ENCODE results near the gene GNAT2. TPM values are rescaled to one million over a fixed set of nuclear protein-coding genes. Genes with fewer than 3 reads are reported as not detected.

The GNAT2 gene
- total RNA-seq, 1 experiment from 2014 or later, result not detected

- Histone ChIP-seq H3K36me3 (ENCODE audit: control insufficient read depth, insufficient read depth, low read length) (no peaks in the 10 kb centered on the region), H3K9me3 (no peaks in the 10 kb centered on the region), H3K4me3 (ENCODE audit: low read depth, low read length) (no peak overlapping the region), H3K27me3 (replicated peaks; ENCODE audit: control insufficient read depth, insufficient read depth, low read length) (no peaks in the 10 kb centered on the region), H3K4me1 (no peaks in the 10 kb centered on the region)
- peaks cover 49% of the 10 kb centered on the region for H3K36me3 Mint-ChIP-seq (ENCODE audit: insufficient read depth, unreplicated experiment)
- H3K27ac Mint-ChIP-seq (ENCODE audit: unreplicated experiment), result no peak overlapping the region
- ChIA-PET POLR2A (no interaction called here), CTCF (no interaction called here)
- intact Hi-C loops (cut with micrococcal nuclease; ENCODE audit: unreplicated experiment), result no loop called here
- DNase-seq, result no peak
- no peaks in the 10 kb centered on the region for H3K9me3 Mint-ChIP-seq (ENCODE audit: unreplicated experiment)
- no peak overlapping the region for H3K4me3 Mint-ChIP-seq (ENCODE audit: unreplicated experiment)
- no peak for TF ChIP-seq CTCF (IDR thresholded peaks at IDR 0.05; ENCODE audit: insufficient read depth in 1 of 2, low read depth in 1 of 2, low read length in 1 of 2, severe bottlenecking in 1 of 2, unreplicated experiment in 1 of 2)
- H3K27me3 Mint-ChIP-seq (ENCODE audit: insufficient read depth, unreplicated experiment), result no peaks in the 10 kb centered on the region
- peaks cover 10% of the 10 kb centered on the region for H3K4me1 Mint-ChIP-seq (ENCODE audit: low read depth, unreplicated experiment)
- BruUV-seq (replicated peaks), result TSS peak; percentile 35
These were observed 26.5 kb downstream of the GNAT2 start for GRCh38 chr1:109592916-109593315.

GRCh38 chr1:109589679-109590078 is 29.7 kb downstream of the GNAT2 start:
- H3K27me3 Mint-ChIP-seq (ENCODE audit: insufficient read depth, unreplicated experiment), result no peaks in the 10 kb centered on the region
- peaks cover 10% of the 10 kb centered on the region for H3K4me1 Mint-ChIP-seq (ENCODE audit: low read depth, unreplicated experiment)
- H3K4me3 ChIP-seq (ENCODE audit: low read depth, low read length), result no peak overlapping the region
- H3K9me3 Mint-ChIP-seq (ENCODE audit: unreplicated experiment), result no peaks in the 10 kb centered on the region
- no peak overlapping the region for H3K4me3 Mint-ChIP-seq (ENCODE audit: unreplicated experiment)
- BruUV-seq (replicated peaks), result no TSS peak
- ChIA-PET CTCF (no interaction called here), POLR2A (no interaction called here)
- H3K27me3 ChIP-seq (replicated peaks; ENCODE audit: control insufficient read depth, insufficient read depth, low read length), result no peaks in the 10 kb centered on the region
- no peaks in the 10 kb centered on the region; the same call in 1 of the 2 replicates for H3K4me1 ChIP-seq
- no peak for DNase-seq
- H3K36me3 ChIP-seq (ENCODE audit: control insufficient read depth, insufficient read depth, low read length), result no peaks in the 10 kb centered on the region
- no peak for TF ChIP-seq CTCF (IDR thresholded peaks at IDR 0.05; ENCODE audit: insufficient read depth in 1 of 2, low read depth in 1 of 2, low read length in 1 of 2, severe bottlenecking in 1 of 2, unreplicated experiment in 1 of 2)
- intact Hi-C loops (cut with micrococcal nuclease; ENCODE audit: unreplicated experiment), result loop anchor here (1.0 kb wide), 1 partner anchor 43 kb away; no protein-coding TSS in a partner anchor
- no peak overlapping the region for H3K27ac Mint-ChIP-seq (ENCODE audit: unreplicated experiment)
- H3K36me3 Mint-ChIP-seq (ENCODE audit: insufficient read depth, unreplicated experiment), result peaks cover 47% of the 10 kb centered on the region
- H3K9me3 ChIP-seq, result no peaks in the 10 kb centered on the region

GRCh38 chr1:109589177-109589576 is 30.2 kb downstream of the GNAT2 start:
- intact Hi-C loops (cut with micrococcal nuclease; ENCODE audit: unreplicated experiment), result loop anchor here (1.0 kb wide), 1 partner anchor 43 kb away; no protein-coding TSS in a partner anchor
- H3K4me3 Mint-ChIP-seq (ENCODE audit: unreplicated experiment), result no peak overlapping the region
- no peaks in the 10 kb centered on the region for H3K9me3 ChIP-seq
- H3K27ac Mint-ChIP-seq (ENCODE audit: unreplicated experiment), result no peak overlapping the region
- H3K36me3 Mint-ChIP-seq (ENCODE audit: insufficient read depth, unreplicated experiment), result peaks cover 50% of the 10 kb centered on the region
- no peak overlapping the region for H3K4me3 ChIP-seq (ENCODE audit: low read depth, low read length)
- ChIA-PET POLR2A (no interaction called here), CTCF (no interaction called here)
- H3K9me3 Mint-ChIP-seq (ENCODE audit: unreplicated experiment), result no peaks in the 10 kb centered on the region
- BruUV-seq (replicated peaks), result no TSS peak
- TF ChIP-seq CTCF (IDR thresholded peaks at IDR 0.05; ENCODE audit: insufficient read depth in 1 of 2, low read depth in 1 of 2, low read length in 1 of 2, severe bottlenecking in 1 of 2, unreplicated experiment in 1 of 2), result no peak
- H3K4me1 ChIP-seq, result no peaks in the 10 kb centered on the region; the same call in 1 of the 2 replicates
- peak in 1 of 2 experiments; percentile 6 for DNase-seq
- H3K4me1 Mint-ChIP-seq (ENCODE audit: low read depth, unreplicated experiment), result peaks cover 10% of the 10 kb centered on the region
- H3K27me3 ChIP-seq (replicated peaks; ENCODE audit: control insufficient read depth, insufficient read depth, low read length), result no peaks in the 10 kb centered on the region
- no peaks in the 10 kb centered on the region for H3K36me3 ChIP-seq (ENCODE audit: control insufficient read depth, insufficient read depth, low read length)
- no peaks in the 10 kb centered on the region for H3K27me3 Mint-ChIP-seq (ENCODE audit: insufficient read depth, unreplicated experiment)
